HepG2 (cell line): ENCODE results near the gene PRDX2. TPM values are rescaled to one million over a fixed set of nuclear protein-coding genes. Genes with fewer than 3 reads are reported as not detected.

Experiments
- ASH2L ChIP-seq: fragments of 300-600, 200-600 bp; sonication (generic); IDR thresholded peaks from 2 replicates; pipeline ENCODE4 v1.7.0; 2017; ENCODE audit warnings: low read depth, mild to moderate bottlenecking, moderate library complexity, mixed read lengths, low read length; ENCODE audit not compliant: insufficient read length
- CBX5 ChIP-seq: sonication (generic); formaldehyde crosslinking; IDR thresholded peaks from 2 replicates; pipeline ENCODE4 v1.4.0; 2020; ENCODE audit warnings: missing genetic modification reagents, borderline replicate concordance
- DNMT3B ChIP-seq: conservative IDR thresholded peaks from 2 replicates; pipeline ENCODE4 v1.6.1; 2016; ENCODE audit warnings: missing biosample characterization, control low read depth
- FOSL1 ChIP-seq: sonication (generic); formaldehyde crosslinking; IDR thresholded peaks from 2 replicates; pipeline ENCODE4 v1.9.0; 2021; ENCODE audit warnings: missing genetic modification reagents, borderline replicate concordance
- GLI4 ChIP-seq: sonication (generic); formaldehyde crosslinking; IDR thresholded peaks from 2 replicates; pipeline ENCODE4 v1.5.1; 2020; ENCODE audit warnings: missing genetic modification reagents, mild to moderate bottlenecking, moderate library complexity, borderline replicate concordance
- HMG20A ChIP-seq: IDR thresholded peaks from 2 replicates; pipeline ENCODE4 v1.6.1; 2016; ENCODE audit warnings: borderline replicate concordance
- ISL2 ChIP-seq: sonication (generic); formaldehyde crosslinking; IDR thresholded peaks from 2 replicates; pipeline ENCODE4 v1.5.0; 2020; ENCODE audit warnings: missing genetic modification reagents
- NCOA5 ChIP-seq: sonication (generic); formaldehyde crosslinking; IDR thresholded peaks from 2 replicates; pipeline ENCODE4 v1.4.0; 2020; ENCODE audit warnings: missing genetic modification reagents
- PAF1 ChIP-seq: IDR thresholded peaks from 2 replicates; pipeline ENCODE4 v1.6.1; 2016; ENCODE audit warnings: missing genetic modification reagents, missing compliant biosample characterization
- SCMH1 ChIP-seq: sonication (generic); formaldehyde crosslinking; IDR thresholded peaks from 2 replicates; pipeline ENCODE4 v1.9.0; 2021; ENCODE audit warnings: missing genetic modification reagents, mild to moderate bottlenecking, borderline replicate concordance
- SIN3B ChIP-seq: fragments of 150-350 bp; IDR thresholded peaks from 2 replicates; pipeline ENCODE4 v1.6.1; 2014; ENCODE audit warnings: low read length
- ZBTB1 ChIP-seq: sonication (generic); formaldehyde crosslinking; IDR thresholded peaks from 2 replicates; pipeline ENCODE4 v1.4.0; 2020; ENCODE audit warnings: missing genetic modification reagents, borderline replicate concordance
- ZNF142 ChIP-seq: sonication (generic); formaldehyde crosslinking; IDR thresholded peaks from 2 replicates; pipeline ENCODE4 v1.4.0; 2020; ENCODE audit warnings: missing genetic modification reagents
- ZNF143 ChIP-seq: sonication (generic); formaldehyde crosslinking; IDR thresholded peaks from 2 replicates; pipeline ENCODE4 v1.4.0; 2020; ENCODE audit warnings: missing genetic modification reagents
- ZNF235 ChIP-seq: sonication (generic); formaldehyde crosslinking; IDR thresholded peaks from 2 replicates; pipeline ENCODE4 v1.8.1; 2023; ENCODE audit warnings: mild to moderate bottlenecking, missing genetic modification reagents, borderline replicate concordance
- ZNF432 ChIP-seq: sonication (generic); formaldehyde crosslinking; IDR thresholded peaks from 2 replicates; pipeline ENCODE4 v1.5.0; 2020; ENCODE audit warnings: missing genetic modification reagents, mild to moderate bottlenecking, borderline replicate concordance
- ZNF569 ChIP-seq: sonication (generic); formaldehyde crosslinking; IDR thresholded peaks from 2 replicates; pipeline ENCODE4 v1.5.0; 2020; ENCODE audit warnings: mild to moderate bottlenecking, missing genetic modification reagents, moderate library complexity, borderline replicate concordance
- ZSCAN31 ChIP-seq: sonication (generic); formaldehyde crosslinking; IDR thresholded peaks from 2 replicates; pipeline ENCODE4 v1.5.0; 2020; ENCODE audit warnings: low read depth, mild to moderate bottlenecking, missing genetic modification reagents
- polyA plus RNA-seq, 8 experiments: library from polyadenylated mRNA; depleted of rRNA in 3 of 8; stranded (reverse) in 7 of 8; unstranded in 1 of 8; fragments of >200 nt; fragmentation: Illumina TruSeq in 4 of 8; extraction: Trizol in 4 of 8; gene quantifications; 2 replicates each; pipeline versions ENCODE4 v1.2.1 to v1.2.3, GENCODE V29; 2011 to 2016; ENCODE audit warnings: low read depth in 4 of 8, missing spikeins in 1 of 8, mixed read lengths in 1 of 8; ENCODE audit not compliant: insufficient read depth in 1 of 8
- total RNA-seq, 5 experiments: library from RNA; depleted of rRNA; stranded (reverse); fragments of >200 nt; fragmentation: Illumina TruSeq; extraction: Trizol; gene quantifications; 2 replicates each; pipeline ENCODE4 v1.2.3, GENCODE V29; 2016; ENCODE audit warnings: low read depth in 1 of 5
- TF ChIP-seq, protein P1 (sequence below): sonication (generic); formaldehyde crosslinking; IDR thresholded peaks from 2 replicates; pipeline ENCODE4 v1.9.0; 2021; ENCODE audit warnings: missing genetic modification reagents, mild to moderate bottlenecking, borderline replicate concordance
- TF ChIP-seq, protein P2 (sequence below): sonication (generic); formaldehyde crosslinking; IDR thresholded peaks from 2 replicates; pipeline ENCODE4 v1.8.0; 2022; ENCODE audit warnings: mild to moderate bottlenecking, missing genetic modification reagents; ENCODE audit not compliant: insufficient replicate concordance
- TF ChIP-seq, protein P3 (sequence below): sonication (generic); formaldehyde crosslinking; IDR thresholded peaks from 2 replicates; pipeline ENCODE4 v1.4.0; 2020; ENCODE audit warnings: missing genetic modification reagents, borderline replicate concordance

Gene PRDX2
- total and polyA plus RNA-seq, 2 of the 13 experiments (the other 11 are each of a cell fraction or from before 2014, with no cell fraction given) = 218 to 381 TPM

DNA sequence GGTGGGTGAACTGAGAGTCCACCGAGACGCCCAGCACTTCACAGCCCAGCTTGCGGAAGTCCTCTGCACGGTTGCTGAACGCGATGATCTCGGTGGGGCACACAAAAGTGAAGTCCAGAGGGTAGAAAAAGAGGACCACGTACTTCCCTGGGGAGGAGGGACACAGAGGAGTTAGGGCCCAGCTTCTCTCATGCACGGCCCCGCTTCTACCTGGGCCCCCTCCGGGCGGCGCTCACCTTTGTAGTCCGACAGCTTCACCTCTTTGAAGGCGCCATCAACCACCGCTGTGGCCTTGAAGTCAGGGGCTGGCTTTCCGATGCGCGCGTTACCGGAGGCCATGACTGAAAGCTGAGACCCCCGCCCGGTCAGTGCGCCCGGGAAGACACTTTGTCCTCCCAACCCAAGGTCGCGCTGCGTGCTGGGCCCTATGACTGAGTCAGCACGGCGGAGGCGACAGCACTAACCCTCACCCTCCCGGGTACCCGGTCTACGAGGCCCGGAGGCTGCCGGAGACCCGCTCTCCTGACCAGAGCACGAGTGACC is 606 bp downstream of the PRDX2 start (continued):
- no peak for TF ChIP-seq ZNF142 (CRISPR knock-in tag)
- no peak for TF ChIP-seq DNMT3B
- TF ChIP-seq SCMH1 (CRISPR knock-in tag) = no peak
- no peak for TF ChIP-seq ZBTB1 (CRISPR knock-in tag)
- TF ChIP-seq ASH2L = peak; percentile 74
- no peak for TF ChIP-seq GLI4 (CRISPR knock-in tag)
- TF ChIP-seq ZNF432 (CRISPR knock-in tag) = no peak
- TF ChIP-seq, protein P1, sequence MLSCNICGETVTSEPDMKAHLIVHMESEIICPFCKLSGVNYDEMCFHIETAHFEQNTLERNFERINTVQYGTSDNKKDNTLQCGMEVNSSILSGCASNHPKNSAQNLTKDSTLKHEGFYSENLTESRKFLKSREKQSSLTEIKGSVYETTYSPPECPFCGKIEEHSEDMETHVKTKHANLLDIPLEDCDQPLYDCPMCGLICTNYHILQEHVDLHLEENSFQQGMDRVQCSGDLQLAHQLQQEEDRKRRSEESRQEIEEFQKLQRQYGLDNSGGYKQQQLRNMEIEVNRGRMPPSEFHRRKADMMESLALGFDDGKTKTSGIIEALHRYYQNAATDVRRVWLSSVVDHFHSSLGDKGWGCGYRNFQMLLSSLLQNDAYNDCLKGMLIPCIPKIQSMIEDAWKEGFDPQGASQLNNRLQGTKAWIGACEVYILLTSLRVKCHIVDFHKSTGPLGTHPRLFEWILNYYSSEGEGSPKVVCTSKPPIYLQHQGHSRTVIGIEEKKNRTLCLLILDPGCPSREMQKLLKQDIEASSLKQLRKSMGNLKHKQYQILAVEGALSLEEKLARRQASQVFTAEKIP (CRISPR knock-in tag) = no peak
- no peak for TF ChIP-seq ZSCAN31 (CRISPR knock-in tag)
- TF ChIP-seq ZNF235 (CRISPR knock-in tag) = no peak
- TF ChIP-seq, protein P2, sequence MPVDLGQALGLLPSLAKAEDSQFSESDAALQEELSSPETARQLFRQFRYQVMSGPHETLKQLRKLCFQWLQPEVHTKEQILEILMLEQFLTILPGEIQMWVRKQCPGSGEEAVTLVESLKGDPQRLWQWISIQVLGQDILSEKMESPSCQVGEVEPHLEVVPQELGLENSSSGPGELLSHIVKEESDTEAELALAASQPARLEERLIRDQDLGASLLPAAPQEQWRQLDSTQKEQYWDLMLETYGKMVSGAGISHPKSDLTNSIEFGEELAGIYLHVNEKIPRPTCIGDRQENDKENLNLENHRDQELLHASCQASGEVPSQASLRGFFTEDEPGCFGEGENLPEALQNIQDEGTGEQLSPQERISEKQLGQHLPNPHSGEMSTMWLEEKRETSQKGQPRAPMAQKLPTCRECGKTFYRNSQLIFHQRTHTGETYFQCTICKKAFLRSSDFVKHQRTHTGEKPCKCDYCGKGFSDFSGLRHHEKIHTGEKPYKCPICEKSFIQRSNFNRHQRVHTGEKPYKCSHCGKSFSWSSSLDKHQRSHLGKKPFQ (CRISPR knock-in tag) = no peak
- no peak for TF ChIP-seq CBX5 (CRISPR knock-in tag)
- TF ChIP-seq ISL2 (CRISPR knock-in tag) = no peak
- no peak for TF ChIP-seq ZNF569
- no peak for TF ChIP-seq NCOA5 (CRISPR knock-in tag)
- no peak for TF ChIP-seq HMG20A
- TF ChIP-seq SIN3B = no peak
- TF ChIP-seq, protein P3, sequence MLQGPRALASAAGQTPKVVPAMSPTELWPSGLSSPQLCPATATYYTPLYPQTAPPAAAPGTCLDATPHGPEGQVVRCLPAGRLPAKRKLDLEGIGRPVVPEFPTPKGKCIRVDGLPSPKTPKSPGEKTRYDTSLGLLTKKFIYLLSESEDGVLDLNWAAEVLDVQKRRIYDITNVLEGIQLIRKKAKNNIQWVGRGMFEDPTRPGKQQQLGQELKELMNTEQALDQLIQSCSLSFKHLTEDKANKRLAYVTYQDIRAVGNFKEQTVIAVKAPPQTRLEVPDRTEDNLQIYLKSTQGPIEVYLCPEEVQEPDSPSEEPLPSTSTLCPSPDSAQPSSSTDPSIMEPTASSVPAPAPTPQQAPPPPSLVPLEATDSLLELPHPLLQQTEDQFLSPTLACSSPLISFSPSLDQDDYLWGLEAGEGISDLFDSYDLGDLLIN = no peak
- TF ChIP-seq PAF1 (CRISPR knock-in tag) = no peak
- no peak for TF ChIP-seq FOSL1 (CRISPR knock-in tag)
- TF ChIP-seq ZNF143 (CRISPR knock-in tag) = no peak
